Measurements from ENCODE around the gene KSR2.

DNA sequence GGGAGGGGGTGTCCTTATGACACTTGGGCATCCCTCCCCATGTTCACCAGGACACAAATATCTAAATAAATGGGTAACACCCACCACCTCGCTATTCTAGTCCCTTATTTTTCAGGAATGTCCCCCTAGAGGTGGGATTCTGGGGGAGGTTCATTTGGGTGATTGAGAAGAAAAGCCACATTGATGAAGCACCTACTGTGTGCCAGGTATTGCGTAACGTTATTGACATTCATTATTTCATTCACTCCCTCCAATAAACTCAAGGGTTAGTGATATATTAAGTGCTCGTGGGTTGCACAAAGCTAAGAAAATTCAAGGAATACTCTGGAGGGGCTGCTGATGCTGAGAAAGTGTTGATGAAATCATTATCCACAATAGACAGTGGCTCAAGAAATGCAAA, 514.8 kb downstream of the KSR2 start:
- no peak for TF ChIP-seq YY1 (IDR thresholded peaks at IDR 0.05; ENCODE audit: insufficient read depth, insufficient read length)
- no peak for TF ChIP-seq SUZ12 (IDR thresholded peaks at IDR 0.05; ENCODE audit: extremely low read depth, insufficient read depth, insufficient read length)
